AG10803 (cell line): ENCODE data around the gene CFAP92.

Experiments used
- DNase-seq: peaks from one replicate; pipeline ENCODE4 v3.0.0; 2010; ENCODE audit warnings: low read depth
- H3K4me3 ChIP-seq: 2 replicates; pipeline ENCODE4 v1.5.1; 2011; ENCODE audit warnings: mild to moderate bottlenecking, low read length, control low read depth
- TF ChIP-seq, protein P1 (sequence below): conservative IDR thresholded peaks from 2 replicates; pipeline ENCODE4 v1.5.1; 2011; ENCODE audit warnings: mild to moderate bottlenecking, low read length, control low read depth, inconsistent platforms

The CFAP92 gene

GRCh38 chr3:128879125-128879969 lies 114.5 kb downstream of the CFAP92 start, which contains the start of gene ACAD9:
ACAD9 (plus strand) TSS chr3:128879620; CDS start chr3:128879692, 72 bp downstream.
- TF ChIP-seq, protein P1, sequence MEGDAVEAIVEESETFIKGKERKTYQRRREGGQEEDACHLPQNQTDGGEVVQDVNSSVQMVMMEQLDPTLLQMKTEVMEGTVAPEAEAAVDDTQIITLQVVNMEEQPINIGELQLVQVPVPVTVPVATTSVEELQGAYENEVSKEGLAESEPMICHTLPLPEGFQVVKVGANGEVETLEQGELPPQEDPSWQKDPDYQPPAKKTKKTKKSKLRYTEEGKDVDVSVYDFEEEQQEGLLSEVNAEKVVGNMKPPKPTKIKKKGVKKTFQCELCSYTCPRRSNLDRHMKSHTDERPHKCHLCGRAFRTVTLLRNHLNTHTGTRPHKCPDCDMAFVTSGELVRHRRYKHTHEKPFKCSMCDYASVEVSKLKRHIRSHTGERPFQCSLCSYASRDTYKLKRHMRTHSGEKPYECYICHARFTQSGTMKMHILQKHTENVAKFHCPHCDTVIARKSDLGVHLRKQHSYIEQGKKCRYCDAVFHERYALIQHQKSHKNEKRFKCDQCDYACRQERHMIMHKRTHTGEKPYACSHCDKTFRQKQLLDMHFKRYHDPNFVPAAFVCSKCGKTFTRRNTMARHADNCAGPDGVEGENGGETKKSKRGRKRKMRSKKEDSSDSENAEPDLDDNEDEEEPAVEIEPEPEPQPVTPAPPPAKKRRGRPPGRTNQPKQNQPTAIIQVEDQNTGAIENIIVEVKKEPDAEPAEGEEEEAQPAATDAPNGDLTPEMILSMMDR, result no peak
- DNase-seq, result peak; percentile 97
- peak within 1 kb of the TSS; percentile 94 for H3K4me3 ChIP-seq

- peak; percentile 66 for DNase-seq
- TF ChIP-seq, protein P1, result no peak
- peak overlapping the region; percentile 94 for H3K4me3 ChIP-seq
Observed at GRCh38 chr3:128878556-128879124, 115.2 kb downstream of the CFAP92 start.

DNA sequence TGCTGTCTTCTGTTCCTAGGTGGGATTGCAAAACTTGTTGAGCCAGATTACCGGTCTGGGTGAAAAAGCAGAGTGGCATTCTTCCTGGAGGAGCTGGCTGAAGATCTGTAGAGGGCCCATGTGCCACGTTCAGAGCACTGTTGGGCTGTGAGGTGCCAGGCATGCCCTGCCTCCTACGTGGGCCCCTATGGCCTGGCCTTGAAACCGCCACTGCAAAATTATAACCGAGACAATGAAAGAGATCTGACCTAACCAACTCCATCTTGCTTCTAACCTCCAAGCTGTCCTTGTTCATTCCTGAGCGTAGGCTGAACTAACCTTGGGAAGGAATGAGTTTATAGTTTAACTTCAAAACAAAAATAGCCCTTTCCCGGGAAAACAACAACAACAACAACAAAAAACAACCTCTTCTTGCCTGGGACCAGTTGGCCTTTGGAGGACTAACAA lies 115.8 kb downstream of the CFAP92 start:
- TF ChIP-seq, protein P1, result no peak
- peak overlapping the region; percentile 94 for H3K4me3 ChIP-seq
- DNase-seq, result no peak

- DNase-seq, result no peak
- no peak overlapping the region for H3K4me3 ChIP-seq
- TF ChIP-seq, protein P1, result peak; percentile 51
Observed at GRCh38 chr3:128875556-128876120, 118.2 kb downstream of the CFAP92 start.

DNA sequence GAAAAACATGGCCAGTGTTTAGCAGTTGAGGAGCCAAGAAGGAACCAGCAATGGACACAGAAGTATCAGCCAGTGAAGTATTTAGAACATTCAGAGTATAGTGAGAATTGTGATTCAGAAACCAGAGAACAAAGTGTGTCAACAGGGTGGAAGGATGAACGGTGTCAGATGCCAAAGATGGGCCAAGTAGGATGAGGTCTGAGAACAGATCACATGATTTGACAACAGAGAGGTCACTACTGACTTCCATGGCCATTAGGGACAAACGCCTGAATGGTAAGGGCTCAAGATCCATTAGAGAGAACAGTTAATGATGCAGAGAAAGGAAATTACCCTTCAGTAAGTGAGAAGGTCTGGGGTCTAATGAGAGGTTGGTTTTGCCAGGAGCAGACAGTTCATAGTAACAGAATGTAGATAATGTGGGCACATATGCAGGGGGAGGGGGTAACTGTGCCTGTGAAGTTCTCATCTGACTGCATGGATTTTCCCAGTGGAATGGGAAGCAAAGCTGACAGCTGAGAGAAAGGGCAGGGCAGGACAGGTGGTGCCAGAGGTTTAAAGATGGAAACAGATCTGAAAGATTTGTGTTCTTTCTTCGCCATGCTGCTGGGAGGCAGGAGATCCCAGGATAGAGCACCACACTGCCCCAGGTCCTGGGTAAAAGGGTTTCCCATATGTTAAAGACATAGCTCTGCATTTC lies 119.2 kb downstream of the CFAP92 start:
- TF ChIP-seq, protein P1, result no peak
- H3K4me3 ChIP-seq, result no peak overlapping the region
- DNase-seq, result no peak

DNA sequence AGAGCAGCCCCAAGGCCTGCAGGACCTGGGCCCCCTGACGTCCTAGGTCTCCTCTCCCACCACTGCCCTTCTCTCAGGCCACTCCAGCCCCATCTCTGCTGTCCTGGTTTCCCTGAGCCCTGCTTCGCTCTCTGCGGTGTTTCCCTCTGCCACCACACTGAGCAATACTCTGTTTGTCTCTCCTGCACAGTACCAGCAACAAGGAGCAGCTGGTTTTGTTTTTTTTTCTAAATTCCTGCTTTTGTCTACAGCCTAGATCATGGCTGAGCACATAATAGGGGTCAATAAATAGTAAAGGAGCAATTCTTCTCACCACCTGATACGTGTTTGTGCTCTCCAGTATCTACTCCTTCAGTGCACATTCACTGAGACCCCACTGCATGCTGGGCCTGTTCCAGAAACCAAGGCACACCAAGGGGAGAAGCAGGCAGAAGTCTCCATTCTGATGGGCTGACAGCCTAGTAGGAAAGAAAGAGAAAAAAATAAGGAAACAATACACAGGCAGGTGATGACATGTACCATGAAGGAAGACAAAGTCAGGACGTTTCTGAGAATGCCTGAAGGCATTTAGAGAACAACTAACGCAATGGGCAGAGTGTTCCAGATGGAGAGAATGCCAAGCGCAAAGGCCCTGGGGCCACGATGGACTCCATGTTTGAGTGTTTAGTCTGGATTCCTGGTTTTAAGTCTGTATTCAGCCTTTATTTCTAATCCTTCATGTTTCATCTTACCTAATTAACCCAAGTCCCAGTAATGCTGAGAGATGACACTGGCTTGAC lies 120.4 kb downstream of the CFAP92 start:
- no peak overlapping the region for H3K4me3 ChIP-seq
- TF ChIP-seq, protein P1, result no peak
- DNase-seq, result no peak
